Sigmoid colon (tissue), 7 donors: Measurements from ENCODE around the gene TNFRSF19. TPM values are rescaled to one million over a fixed set of nuclear protein-coding genes. Genes with fewer than 3 reads are reported as not detected.

ENCODE experiments used
- DNase-seq: peaks from one replicate; pipeline ENCODE4 v3.0.0-alpha.2; 2019
- H3K27ac ChIP-seq, 4 donors: fragments of 200-600 bp; sonication (generic); one replicate each; pipeline ENCODE4 v1.5.1; 2016 to 2019; ENCODE audit warnings: mild to moderate bottlenecking in 1 of 4
- H3K27me3 ChIP-seq, 3 donors: fragments of 200-600 bp; sonication (generic); one replicate each; pipeline ENCODE4 v1.5.1; 2019; ENCODE audit warnings: mild to moderate bottlenecking in 1 of 3
- H3K36me3 ChIP-seq, 4 donors: fragments of 200-600 bp; sonication (generic); one replicate each; pipeline ENCODE4 v1.5.1; 2016 to 2019
- H3K4me1 ChIP-seq, 4 donors: fragments of 200-600 bp; sonication (generic); one replicate each; pipeline ENCODE4 v1.5.1; 2017 to 2019
- H3K4me3 ChIP-seq, 4 donors: fragments of 200-600 bp; sonication (generic); one replicate each; pipeline ENCODE4 v1.5.1; 2017 to 2019; ENCODE audit warnings: mild to moderate bottlenecking in 2 of 4, moderate library complexity in 1 of 4
- H3K9me3 ChIP-seq, 4 donors: fragments of 200-600 bp in 3 of 4; sonication (generic) in 3 of 4; one replicate each; pipeline versions ENCODE4 v1.5.1 to v1.6.1; 2013 to 2019
- CTCF ChIP-seq, 4 experiments: fragments of 450-650 bp in 3 of 4; fragments of 200-600 bp in 1 of 4; IDR thresholded peaks; one replicate each; pipeline ENCODE4 v1.5.1; 2016 to 2019; ENCODE audit warnings: antibody characterized with exemption in 4 of 4, mild to moderate bottlenecking in 3 of 4, moderate library complexity in 2 of 4
- EP300 ChIP-seq, 4 donors: sonication (generic); formaldehyde crosslinking; IDR thresholded peaks; one replicate each; pipeline ENCODE4 v1.6.1; 2017; ENCODE audit warnings: antibody characterized with exemption in 4 of 4
- POLR2A ChIP-seq, 2 donors: fragments of 450-650 bp; IDR thresholded peaks; one replicate each; pipeline ENCODE4 v1.6.1; 2016; ENCODE audit warnings: antibody characterized with exemption in 2 of 2, mild to moderate bottlenecking in 2 of 2, moderate library complexity in 2 of 2
- POLR2AphosphoS5 ChIP-seq, 4 donors: sonication (generic); formaldehyde crosslinking; IDR thresholded peaks; one replicate each; pipeline ENCODE4 v1.6.1; 2017; ENCODE audit warnings: antibody characterized with exemption in 4 of 4
- WGBS, 2 donors: extraction: QIAGEN DNeasy Blood & Tissue Kit; methylation state at CpG; one replicate each; pipeline ENCODE4 v1.1.7; 2013; 5-methylcytosine and 5-hydroxymethylcytosine counted together
- intact Hi-C: fragments of 100-400 bp; cut with DNase I; formaldehyde crosslinking; loops from one replicate; pipeline ENCODE4 v1.15.1; 2023
- polyA plus RNA-seq, 3 donors: library from polyadenylated mRNA; stranded (reverse); fragments of 200-250 nt; gene quantifications; one replicate each; pipeline ENCODE4 v1.2.3, GENCODE V29; 2013
- total RNA-seq, 4 donors: library from RNA; depleted of rRNA; stranded (reverse); fragments of >200 nt; gene quantifications; one replicate each; pipeline ENCODE4 v1.1.0, GENCODE V29; 2016
- donor health status: healthy with polysubstance abuse.
- donor health status: Bipolar disorder and iron deficiency.
- donor health status: healthy.

TNFRSF19 gene
- total and polyA plus RNA-seq, 7 donors: 0.60 to 4.2 (median 2.2) TPM; not detected in 1

GRCh38 chr13:23618341-23618740 lies 48.1 kb downstream of the TNFRSF19 start:
- TF ChIP-seq CTCF (IDR thresholded peaks at IDR 0.05) (no peak), EP300 (IDR thresholded peaks at IDR 0.05) (no peak), POLR2AphosphoS5 (IDR thresholded peaks at IDR 0.05) (no peak), POLR2A (IDR thresholded peaks at IDR 0.05) (no peak)
- no peak overlapping the region for H3K4me3 ChIP-seq
- H3K4me1 ChIP-seq: no peaks in the 10 kb centered on the region
- H3K27me3 ChIP-seq: no peaks in the 10 kb centered on the region
- no peaks in the 10 kb centered on the region for H3K36me3 ChIP-seq
- H3K27ac ChIP-seq: no peak overlapping the region
- no peak for DNase-seq
- intact Hi-C loops: no loop called here
- WGBS, 2 donors: 76 to 90% methylated on average over 8 of the region's 8 CpGs
- no peaks in the 10 kb centered on the region for H3K9me3 ChIP-seq

DNA sequence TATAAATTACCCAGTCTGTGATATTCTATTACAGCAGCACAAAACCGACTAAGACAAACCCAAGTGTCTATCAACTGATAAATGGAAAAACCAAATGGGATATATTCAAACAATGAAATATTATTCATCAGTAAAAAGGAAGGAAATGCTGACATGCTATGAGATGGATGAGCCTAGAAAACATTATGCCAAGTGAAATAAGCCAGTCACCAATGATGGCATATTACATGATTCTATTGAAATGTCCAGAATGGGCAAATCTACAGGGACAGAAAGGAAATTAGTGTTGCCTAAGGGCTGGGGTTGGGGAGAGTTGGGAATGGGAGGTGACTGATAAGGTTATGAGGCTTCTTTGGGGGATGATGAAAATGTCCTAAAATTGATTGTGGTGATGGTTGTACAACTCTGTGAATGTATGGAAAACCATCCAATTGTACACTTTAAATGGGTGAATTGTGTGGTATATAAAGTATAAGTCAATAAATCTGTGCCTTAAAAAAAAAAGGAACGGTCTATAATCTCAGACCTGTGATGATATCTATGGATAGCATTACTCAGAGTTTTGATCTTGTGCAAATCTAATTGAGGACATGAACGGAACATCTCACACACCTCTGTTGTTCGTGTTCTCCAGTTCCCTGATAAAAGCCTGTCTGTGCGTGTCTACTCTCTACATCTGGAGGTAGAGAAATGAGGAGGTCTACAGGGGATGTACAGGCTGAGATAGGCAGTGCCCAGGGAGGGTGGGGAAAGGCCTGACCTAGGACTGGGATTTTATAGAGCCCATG lies 49.0 kb downstream of the TNFRSF19 start:
- H3K4me3 ChIP-seq: no peak overlapping the region
- WGBS, 2 donors: 88 to 93% methylated on average over 5 of the region's 5 CpGs
- TF ChIP-seq EP300 (IDR thresholded peaks at IDR 0.05) (no peak), POLR2A (IDR thresholded peaks at IDR 0.05) (no peak), POLR2AphosphoS5 (IDR thresholded peaks at IDR 0.05) (no peak), CTCF (IDR thresholded peaks at IDR 0.05) (no peak)
- no peaks in the 10 kb centered on the region for H3K4me1 ChIP-seq
- no peaks in the 10 kb centered on the region for H3K9me3 ChIP-seq
- DNase-seq: no peak
- no peak overlapping the region for H3K27ac ChIP-seq
- no peaks in the 10 kb centered on the region for H3K27me3 ChIP-seq
- intact Hi-C loops: no loop called here
- no peaks in the 10 kb centered on the region for H3K36me3 ChIP-seq

DNA sequence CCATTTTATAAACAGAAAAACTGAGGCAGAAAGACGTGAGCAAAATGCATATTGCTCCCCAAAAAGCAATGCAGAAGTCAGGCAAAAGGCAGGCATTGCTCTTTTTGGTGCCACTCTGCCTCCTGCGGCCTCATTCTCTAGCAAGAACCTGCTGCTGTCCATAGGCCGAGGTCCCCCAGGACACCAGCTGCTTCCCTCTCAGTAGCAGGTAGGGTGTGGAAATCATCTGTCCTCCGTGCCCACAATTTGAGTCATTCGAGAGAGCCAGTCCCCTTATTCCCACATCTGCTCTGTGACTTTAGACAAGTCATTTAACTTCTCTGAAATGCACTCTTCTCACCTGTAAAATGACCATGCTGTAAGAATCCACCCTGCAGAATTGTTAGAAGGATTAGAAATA lies 50.0 kb downstream of the TNFRSF19 start:
- DNase-seq: no peak
- Histone ChIP-seq H3K4me3 (no peak overlapping the region), H3K27me3 (no peaks in the 10 kb centered on the region), H3K27ac (no peak overlapping the region), H3K36me3 (no peaks in the 10 kb centered on the region), H3K4me1 (no peaks in the 10 kb centered on the region), H3K9me3 (no peaks in the 10 kb centered on the region)
- 82 to 87% methylated on average over 5 of the region's 5 CpGs for WGBS, 2 donors
- no peak for TF ChIP-seq POLR2AphosphoS5 (IDR thresholded peaks at IDR 0.05)
- no peak for TF ChIP-seq POLR2A (IDR thresholded peaks at IDR 0.05)
- no peak for TF ChIP-seq EP300 (IDR thresholded peaks at IDR 0.05)
- no peak for TF ChIP-seq CTCF (IDR thresholded peaks at IDR 0.05)
- intact Hi-C loops: no loop called here

DNA sequence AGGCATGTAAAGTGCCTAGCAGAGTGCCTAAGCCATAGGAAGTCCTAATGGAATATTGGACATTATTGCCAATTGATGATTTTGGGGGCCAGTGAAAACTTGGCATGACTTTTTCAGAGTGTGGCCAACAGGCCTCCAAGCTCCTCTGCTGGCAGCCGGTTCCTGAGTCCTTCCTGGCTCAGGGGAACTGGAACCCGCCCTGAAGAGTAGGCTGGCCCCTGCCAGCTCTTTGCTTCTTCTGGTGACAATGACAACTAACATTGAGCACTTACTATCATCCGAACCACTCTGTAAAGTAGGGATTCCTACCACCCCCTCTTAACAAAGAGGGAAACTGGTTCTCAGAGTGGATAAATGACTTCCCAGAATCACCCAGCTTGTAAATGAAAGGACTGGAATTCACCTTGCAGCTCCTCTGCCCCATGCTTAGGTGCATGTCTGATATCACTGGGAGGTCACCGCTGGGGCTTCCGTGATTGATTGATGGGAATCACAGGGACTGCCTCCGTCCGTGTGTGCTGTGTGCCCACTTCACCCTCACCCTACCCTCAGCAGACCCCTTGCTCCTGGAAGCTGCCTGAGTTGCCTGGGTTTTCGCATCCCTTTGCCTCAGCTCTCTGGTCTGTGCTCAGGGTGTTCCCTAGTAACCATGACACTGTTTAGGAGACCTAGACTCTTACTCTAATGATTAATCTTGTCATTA lies 50.6 kb downstream of the TNFRSF19 start:
- no peaks in the 10 kb centered on the region for H3K27me3 ChIP-seq
- no peak for TF ChIP-seq POLR2A (IDR thresholded peaks at IDR 0.05)
- TF ChIP-seq POLR2AphosphoS5 (IDR thresholded peaks at IDR 0.05): no peak
- TF ChIP-seq CTCF (IDR thresholded peaks at IDR 0.05): no peak
- no peak for TF ChIP-seq EP300 (IDR thresholded peaks at IDR 0.05)
- H3K4me1 ChIP-seq: no peaks in the 10 kb centered on the region
- H3K27ac ChIP-seq: peak overlapping the region in 1 of 4 donors; percentile 13
- no peaks in the 10 kb centered on the region for H3K9me3 ChIP-seq
- no peak overlapping the region for H3K4me3 ChIP-seq
- no peak for DNase-seq
- WGBS, 2 donors: 74 to 87% methylated on average over 8 of the region's 8 CpGs
- intact Hi-C loops: no loop called here
- H3K36me3 ChIP-seq: no peaks in the 10 kb centered on the region
